Karpas-422 (cell line): Measurements from ENCODE around the gene TMEM229B. TPM values are rescaled to one million over a fixed set of nuclear protein-coding genes. Genes with fewer than 3 reads are reported as not detected.
A peak's percentile ranks its signal among the peaks of the same experiment; 100 is the strongest.

Experiments
- DNase-seq: peaks from one replicate; pipeline ENCODE4 v3.0.0-alpha.2; 2015
- H2AFZ ChIP-seq: fragments of 200-600 bp; sonication (generic); 2 replicates; pipeline ENCODE4 v1.6.1; 2014; ENCODE audit warnings: antibody characterized with exemption, low read length, mixed read lengths
- H3K27ac ChIP-seq: fragments of 200-600 bp; sonication (generic); 2 replicates; pipeline ENCODE4 v1.5.1; 2014; ENCODE audit warnings: mild to moderate bottlenecking, low read length, moderate library complexity
- H3K27me3 ChIP-seq: fragments of 200-600 bp; sonication (generic); 2 replicates; pipeline ENCODE4 v1.6.1; 2014; ENCODE audit warnings: low read length, mixed read lengths
- H3K36me3 ChIP-seq: fragments of 200-600 bp; sonication (generic); 2 replicates; pipeline ENCODE4 v1.6.1; 2014; ENCODE audit warnings: low read length, mixed read lengths; ENCODE audit not compliant: insufficient read depth
- H3K4me1 ChIP-seq: fragments of 200-600 bp; sonication (generic); 2 replicates; pipeline ENCODE4 v1.6.1; 2014; ENCODE audit warnings: mild to moderate bottlenecking, low read length, mixed read lengths
- H3K4me2 ChIP-seq: fragments of 200-600 bp; sonication (generic); 2 replicates; pipeline ENCODE4 v1.6.1; 2014; ENCODE audit warnings: low read length, low read depth, mild to moderate bottlenecking; ENCODE audit not compliant: poor library complexity, severe bottlenecking
- H3K4me3 ChIP-seq: fragments of 200-600 bp; sonication (generic); 2 replicates; pipeline ENCODE4 v1.5.1; 2014; ENCODE audit warnings: mild to moderate bottlenecking, antibody characterized with exemption, low read length, mixed read lengths
- H3K79me2 ChIP-seq: fragments of 200-600 bp; sonication (generic); 2 replicates; pipeline ENCODE4 v1.6.1; 2014; ENCODE audit warnings: mild to moderate bottlenecking, low read length, mixed read lengths
- H3K9ac ChIP-seq: fragments of 200-600 bp; sonication (generic); 2 replicates; pipeline ENCODE4 v1.6.0; 2014; ENCODE audit warnings: low read length
- H3K9me2 ChIP-seq: fragments of 200-600 bp; sonication (generic), shearing (Covaris generic); replicated peaks from 2 replicates; pipeline ENCODE4 v1.6.0; 2014; ENCODE audit warnings: mild to moderate bottlenecking, low read length, moderate library complexity; ENCODE audit not compliant: insufficient read depth
- H3K9me3 ChIP-seq: fragments of 300-700, 200-600 bp; sonication (generic); 2 replicates; pipeline ENCODE4 v1.6.1; 2014; ENCODE audit warnings: low read length, mixed read lengths
- H4K20me1 ChIP-seq: fragments of 200-600 bp; sonication (generic); 2 replicates; pipeline ENCODE4 v1.6.1; 2014; ENCODE audit warnings: mild to moderate bottlenecking, antibody characterized with exemption, low read length, low read depth; ENCODE audit not compliant: insufficient read depth
- total RNA-seq: library from RNA; depleted of rRNA; stranded (reverse); fragments of >200 nt; shearing (Covaris generic); gene quantifications from 2 replicates; pipeline ENCODE4 v1.2.3, GENCODE V29; 2014; ENCODE audit warnings: low replicate concordance

TMEM229B gene
- total RNA-seq, 1 experiment from 2014 or later: 60.2 TPM

DNA sequence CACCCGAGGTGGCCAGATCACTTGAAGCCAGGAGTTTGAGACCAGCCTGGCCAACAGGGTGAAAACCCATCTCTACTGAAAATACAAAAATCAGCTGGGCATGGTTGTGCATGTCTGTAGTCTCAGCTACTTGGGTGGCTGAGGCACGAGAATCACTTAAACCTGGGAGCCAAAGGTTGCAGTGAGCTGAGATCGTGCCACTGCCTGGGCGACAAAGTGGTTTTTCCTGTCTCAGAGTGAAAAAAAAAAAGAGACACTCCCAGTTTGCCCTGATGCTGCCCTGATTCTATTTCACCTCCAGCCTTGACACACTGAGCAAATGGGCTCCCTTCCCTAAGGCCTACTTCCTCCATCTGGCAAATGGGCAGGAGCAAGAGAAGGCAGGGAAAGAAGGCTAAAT, 48.0 kb downstream of the TMEM229B start:
- Histone ChIP-seq H3K4me2 (no peak overlapping the region), H3K4me1 (no peaks in the 10 kb centered on the region), H3K27ac (no peak overlapping the region), H3K27me3 (no peaks in the 10 kb centered on the region), H3K9ac (no peak overlapping the region), H2AFZ (no peak overlapping the region), H3K79me2 (no peaks in the 10 kb centered on the region), H3K36me3 (no peaks in the 10 kb centered on the region), H3K9me3 (no peaks in the 10 kb centered on the region), H3K9me2 (no peaks in the 10 kb centered on the region), H4K20me1 (no peaks in the 10 kb centered on the region), H3K4me3 (no peak overlapping the region)
- no peak for DNase-seq

DNA sequence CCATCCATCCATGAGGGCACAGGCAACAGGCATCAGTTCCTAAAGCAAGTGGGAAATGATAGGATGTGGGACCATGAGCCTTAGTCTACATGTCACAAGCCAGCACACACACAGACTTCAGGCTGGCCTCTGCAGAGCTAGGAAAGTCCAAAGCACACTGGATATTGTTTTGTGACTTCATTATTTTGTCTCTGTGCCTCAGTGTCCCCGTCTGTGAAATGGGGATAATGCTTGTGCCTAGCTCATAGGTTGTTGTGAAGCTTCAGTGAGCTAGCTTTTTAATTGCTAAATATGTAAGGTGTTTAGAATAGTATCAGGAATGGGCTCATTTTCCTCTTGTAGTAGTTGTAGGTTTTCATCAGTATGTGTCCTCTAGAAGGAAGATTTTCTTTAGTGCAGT, 49.6 kb downstream of the TMEM229B start:
- no peak overlapping the region for H3K4me3 ChIP-seq
- no peak for DNase-seq
- no peak overlapping the region for H2AFZ ChIP-seq
- H3K36me3 ChIP-seq: no peaks in the 10 kb centered on the region
- no peaks in the 10 kb centered on the region for H3K27me3 ChIP-seq
- no peak overlapping the region for H3K27ac ChIP-seq
- no peaks in the 10 kb centered on the region for H3K9me2 ChIP-seq
- no peaks in the 10 kb centered on the region for H3K9me3 ChIP-seq
- H3K79me2 ChIP-seq: no peaks in the 10 kb centered on the region
- H4K20me1 ChIP-seq: no peaks in the 10 kb centered on the region
- H3K4me2 ChIP-seq: no peak overlapping the region
- peaks cover 5% of the 10 kb centered on the region; the same call in 1 of the 2 replicates for H3K4me1 ChIP-seq
- H3K9ac ChIP-seq: no peak overlapping the region

DNA sequence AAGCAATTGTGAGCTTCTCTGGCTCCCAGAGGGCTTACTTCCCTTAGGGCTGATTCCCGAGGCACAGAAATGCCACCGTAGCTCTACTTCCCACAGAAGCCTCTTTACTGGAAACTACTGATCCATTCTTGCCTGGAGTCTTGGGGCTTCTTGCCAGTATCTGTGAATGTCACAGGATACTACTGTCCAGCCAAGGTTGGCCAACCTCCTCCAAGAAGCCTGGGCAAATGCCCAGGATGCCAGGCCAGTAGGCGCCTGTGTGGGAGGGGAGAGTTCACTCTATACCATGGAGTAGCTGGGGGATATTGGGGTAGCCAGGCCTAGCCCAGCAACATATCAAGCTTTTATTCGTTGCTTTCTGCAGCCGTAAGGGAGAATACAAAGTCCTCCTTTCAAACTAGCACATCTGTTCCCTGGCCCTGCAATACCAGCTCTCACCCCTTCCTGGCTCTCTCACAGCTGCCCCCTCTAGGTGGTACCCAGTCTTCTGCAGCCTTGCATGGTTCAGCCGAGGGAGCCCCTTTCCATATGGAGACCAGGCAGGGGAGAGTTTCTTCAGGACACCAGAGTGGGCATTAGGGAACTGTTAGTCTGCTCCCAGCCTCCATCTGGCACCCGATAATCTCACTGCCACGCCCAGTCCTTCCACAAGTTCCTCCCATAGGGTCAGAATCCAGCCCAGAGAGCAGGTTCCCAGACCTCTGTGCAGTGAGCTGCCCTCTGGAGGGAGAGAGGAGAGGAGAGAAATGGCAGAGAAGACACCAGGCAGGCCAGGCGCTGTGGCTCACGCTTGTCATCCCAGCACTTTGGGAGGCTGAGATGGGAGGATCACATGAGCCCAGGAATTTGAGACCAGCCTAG, 52.3 kb downstream of the TMEM229B start:
- no peak overlapping the region for H3K4me3 ChIP-seq
- no peak overlapping the region for H3K27ac ChIP-seq
- no peak for DNase-seq
- H3K36me3 ChIP-seq: no peaks in the 10 kb centered on the region
- peaks cover 5% of the 10 kb centered on the region; the same call in 1 of the 2 replicates for H3K4me1 ChIP-seq
- no peaks in the 10 kb centered on the region for H4K20me1 ChIP-seq
- no peak overlapping the region for H3K9ac ChIP-seq
- no peak overlapping the region for H3K4me2 ChIP-seq
- no peaks in the 10 kb centered on the region for H3K9me3 ChIP-seq
- H3K79me2 ChIP-seq: no peaks in the 10 kb centered on the region
- no peaks in the 10 kb centered on the region for H3K27me3 ChIP-seq
- no peaks in the 10 kb centered on the region for H3K9me2 ChIP-seq
- no peak overlapping the region for H2AFZ ChIP-seq

- Histone ChIP-seq H3K4me1 (peaks cover 5% of the 10 kb centered on the region; the same call in 1 of the 2 replicates), H3K4me3 (no peak overlapping the region), H3K27me3 (no peaks in the 10 kb centered on the region), H3K9ac (no peak overlapping the region), H3K9me3 (no peaks in the 10 kb centered on the region), H3K9me2 (no peaks in the 10 kb centered on the region), H4K20me1 (no peaks in the 10 kb centered on the region), H3K36me3 (no peaks in the 10 kb centered on the region), H3K4me2 (no peak overlapping the region), H3K27ac (no peak overlapping the region), H2AFZ (no peak overlapping the region), H3K79me2 (no peaks in the 10 kb centered on the region)
- DNase-seq: no peak
Measured at GRCh38 chr14:67435603-67436002, 52.9 kb downstream of the TMEM229B start.

DNA sequence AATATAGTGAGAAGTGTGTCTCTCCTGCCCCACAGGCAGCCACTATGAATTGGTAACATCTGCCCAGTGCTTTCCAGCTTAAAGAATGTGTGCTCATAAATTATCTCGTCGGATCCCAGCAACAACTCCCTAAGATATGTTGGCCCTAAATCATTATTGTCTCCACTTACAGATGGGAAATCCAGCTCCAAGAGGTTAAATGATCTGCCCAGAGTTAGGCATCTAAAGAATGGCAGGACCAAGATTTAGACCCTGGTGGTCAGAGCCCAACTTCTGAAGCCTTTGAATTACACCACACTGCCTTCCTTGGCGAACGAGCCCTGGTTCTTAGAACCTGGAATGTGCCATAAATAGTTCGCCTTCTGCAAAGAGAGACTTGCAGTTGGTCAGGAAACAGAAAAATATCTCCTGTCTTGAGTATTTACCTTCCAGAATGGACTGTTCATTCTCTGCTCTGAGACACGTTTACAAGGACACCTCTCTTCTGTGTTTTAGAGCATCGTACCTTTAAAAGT, 56.4 kb downstream of the TMEM229B start:
- H3K27ac ChIP-seq: no peak overlapping the region
- H3K27me3 ChIP-seq: no peaks in the 10 kb centered on the region
- H3K4me1 ChIP-seq: peaks cover 5% of the 10 kb centered on the region; the same call in 1 of the 2 replicates

DNA sequence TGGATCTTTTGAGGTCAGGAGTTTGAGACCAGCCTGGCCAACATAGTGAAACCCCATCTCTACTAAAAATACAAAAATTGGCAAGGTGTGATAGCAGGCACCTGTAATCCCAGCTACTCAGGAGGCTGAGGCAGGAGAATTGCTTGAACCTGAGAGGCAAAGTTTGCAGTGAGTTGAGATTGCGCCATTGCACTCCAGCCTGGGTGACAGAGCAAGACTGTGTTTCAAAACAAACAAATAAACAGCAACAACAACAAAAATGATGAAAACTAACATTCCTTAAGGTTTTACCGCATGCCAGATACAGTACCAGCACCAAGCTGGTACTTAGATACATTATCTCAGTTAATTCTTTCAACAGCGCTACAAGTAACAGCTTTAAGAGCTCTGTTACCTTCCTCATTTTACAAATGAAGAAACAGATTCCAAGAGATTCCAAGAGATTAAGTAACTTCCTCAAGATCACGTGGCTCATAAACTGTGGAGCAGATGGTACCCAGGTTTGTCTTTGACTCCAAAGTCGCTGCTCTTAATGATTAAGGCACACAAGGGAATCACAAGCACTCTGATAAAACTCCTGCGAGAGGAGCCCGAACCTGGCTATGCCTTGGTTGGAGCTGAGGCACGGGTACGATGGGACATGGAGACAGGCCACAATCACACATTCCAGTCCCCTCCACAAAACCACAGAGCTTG, 58.9 kb downstream of the TMEM229B start:
- no peak overlapping the region for H2AFZ ChIP-seq
- H3K36me3 ChIP-seq: no peaks in the 10 kb centered on the region
- H4K20me1 ChIP-seq: no peaks in the 10 kb centered on the region
- H3K4me2 ChIP-seq: no peak overlapping the region
- H3K9me3 ChIP-seq: no peaks in the 10 kb centered on the region
- DNase-seq: no peak
- H3K27me3 ChIP-seq: no peaks in the 10 kb centered on the region
- no peak overlapping the region for H3K4me3 ChIP-seq
- H3K9me2 ChIP-seq: no peaks in the 10 kb centered on the region
- peaks cover 4% of the 10 kb centered on the region; the same call in 1 of the 2 replicates for H3K4me1 ChIP-seq
- no peak overlapping the region for H3K27ac ChIP-seq
- H3K9ac ChIP-seq: no peak overlapping the region
- no peaks in the 10 kb centered on the region for H3K79me2 ChIP-seq

More for the DNA sequence above, 56.4 kb downstream of the TMEM229B start:
- Histone ChIP-seq H3K4me2 (no peak overlapping the region), H2AFZ (no peak overlapping the region), H3K79me2 (no peaks in the 10 kb centered on the region), H4K20me1 (no peaks in the 10 kb centered on the region), H3K9me3 (no peaks in the 10 kb centered on the region), H3K9me2 (no peaks in the 10 kb centered on the region), H3K9ac (no peak overlapping the region), H3K36me3 (no peaks in the 10 kb centered on the region), H3K4me3 (no peak overlapping the region)
- DNase-seq: no peak

- no peak overlapping the region for H3K27ac ChIP-seq
- DNase-seq: no peak
- no peaks in the 10 kb centered on the region for H3K9me2 ChIP-seq
- H3K79me2 ChIP-seq: no peaks in the 10 kb centered on the region
- H3K4me2 ChIP-seq: no peak overlapping the region
- H2AFZ ChIP-seq: no peak overlapping the region
- no peaks in the 10 kb centered on the region for H4K20me1 ChIP-seq
- H3K4me3 ChIP-seq: no peak overlapping the region
- H3K9ac ChIP-seq: no peak overlapping the region
- no peaks in the 10 kb centered on the region for H3K9me3 ChIP-seq
- no peaks in the 10 kb centered on the region for H3K36me3 ChIP-seq
- no peaks in the 10 kb centered on the region for H3K27me3 ChIP-seq
- no peaks in the 10 kb centered on the region for H3K4me1 ChIP-seq
Measured at GRCh38 chr14:67428501-67429031, 60.0 kb downstream of the TMEM229B start.

GRCh38 chr14:67426983-67427606, 61.4 kb downstream of the TMEM229B start:
- H3K9me3 ChIP-seq: no peaks in the 10 kb centered on the region
- no peaks in the 10 kb centered on the region for H3K27me3 ChIP-seq
- no peak overlapping the region for H3K4me2 ChIP-seq
- H3K9ac ChIP-seq: no peak overlapping the region
- H4K20me1 ChIP-seq: no peaks in the 10 kb centered on the region
- no peaks in the 10 kb centered on the region for H3K9me2 ChIP-seq
- peak; percentile 95 for DNase-seq
- no peaks in the 10 kb centered on the region for H3K4me1 ChIP-seq
- no peak overlapping the region for H3K4me3 ChIP-seq
- H3K27ac ChIP-seq: no peak overlapping the region
- no peak overlapping the region for H2AFZ ChIP-seq
- no peaks in the 10 kb centered on the region for H3K79me2 ChIP-seq
- H3K36me3 ChIP-seq: no peaks in the 10 kb centered on the region
